Nucleus accumbens (tissue), 56 donors: Measurements from ENCODE around the gene CCDC197.

ENCODE experiments used
- DNase-seq, 56 donors: peaks; one replicate each; lab custom pipeline; 2025; lab: John Stamatoyannopoulos, UW

The CCDC197 gene

GRCh38 chr14:94038921-94039629 lies 42.0 kb downstream of the CCDC197 start:
- DNase-seq, result no peak

- no peak for DNase-seq
Observed at GRCh38 chr14:94040247-94040646, 43.1 kb downstream of the CCDC197 start.

DNA sequence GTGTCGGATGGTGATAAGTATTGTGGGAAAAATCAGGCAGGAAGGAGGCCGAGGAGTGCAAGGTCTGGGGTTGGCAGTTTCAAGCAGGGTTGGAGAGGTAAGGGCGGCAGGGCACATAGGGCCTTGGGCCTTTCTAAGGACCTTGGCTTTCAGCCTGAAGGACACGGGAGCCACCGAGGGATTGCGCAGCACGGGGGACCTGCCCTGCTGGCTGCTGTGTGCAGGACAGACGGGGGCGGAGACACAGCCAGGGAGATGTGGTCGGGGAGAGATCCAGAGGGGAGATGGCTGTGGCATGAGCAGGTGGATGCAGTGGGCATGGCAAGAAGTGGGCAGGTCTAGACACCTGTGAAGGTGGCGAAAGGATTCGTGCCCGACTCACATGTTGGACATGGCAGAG lies 43.7 kb downstream of the CCDC197 start:
- DNase-seq, result no peak

DNA sequence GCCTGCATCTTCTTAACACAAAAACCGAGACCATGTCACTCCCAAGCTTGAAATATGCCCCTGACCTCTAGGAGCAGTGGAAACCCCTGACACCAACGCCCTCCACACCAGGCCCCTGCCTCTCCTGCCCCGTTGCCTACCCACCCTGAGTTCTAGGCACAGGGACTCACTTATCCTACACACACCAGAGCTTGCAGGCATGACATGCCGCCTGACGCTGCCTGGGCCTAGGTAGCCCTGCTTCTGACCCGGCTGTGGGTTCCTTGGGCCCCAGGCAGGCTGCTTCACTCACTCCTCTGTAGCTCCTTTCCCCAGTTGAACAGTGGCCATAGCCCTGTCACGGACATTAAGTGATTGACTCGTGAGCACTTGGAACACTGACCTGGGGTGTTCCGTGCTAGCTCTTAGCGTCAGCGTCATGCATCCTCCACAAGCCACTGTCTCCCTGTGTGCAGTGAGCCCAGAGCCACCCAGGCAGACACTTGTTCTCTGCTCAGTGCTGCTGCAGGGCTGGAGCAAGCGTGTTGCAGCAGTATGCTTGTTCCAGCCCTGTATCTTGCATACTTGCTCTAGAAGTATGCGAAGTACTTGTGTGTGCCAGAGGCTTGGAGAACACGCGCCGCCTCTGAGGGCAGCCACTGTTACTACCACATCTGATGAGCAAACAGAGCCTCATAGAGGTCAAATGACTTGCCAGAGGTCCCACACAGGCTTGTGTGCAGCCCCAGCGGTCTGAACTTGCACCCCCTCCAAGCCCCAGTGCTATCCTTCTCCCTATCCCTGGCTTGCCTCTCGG lies 44.6 kb downstream of the CCDC197 start:
- peak in 6 of 56 donors; percentile 11 to 40 (median 21) for DNase-seq

DNA sequence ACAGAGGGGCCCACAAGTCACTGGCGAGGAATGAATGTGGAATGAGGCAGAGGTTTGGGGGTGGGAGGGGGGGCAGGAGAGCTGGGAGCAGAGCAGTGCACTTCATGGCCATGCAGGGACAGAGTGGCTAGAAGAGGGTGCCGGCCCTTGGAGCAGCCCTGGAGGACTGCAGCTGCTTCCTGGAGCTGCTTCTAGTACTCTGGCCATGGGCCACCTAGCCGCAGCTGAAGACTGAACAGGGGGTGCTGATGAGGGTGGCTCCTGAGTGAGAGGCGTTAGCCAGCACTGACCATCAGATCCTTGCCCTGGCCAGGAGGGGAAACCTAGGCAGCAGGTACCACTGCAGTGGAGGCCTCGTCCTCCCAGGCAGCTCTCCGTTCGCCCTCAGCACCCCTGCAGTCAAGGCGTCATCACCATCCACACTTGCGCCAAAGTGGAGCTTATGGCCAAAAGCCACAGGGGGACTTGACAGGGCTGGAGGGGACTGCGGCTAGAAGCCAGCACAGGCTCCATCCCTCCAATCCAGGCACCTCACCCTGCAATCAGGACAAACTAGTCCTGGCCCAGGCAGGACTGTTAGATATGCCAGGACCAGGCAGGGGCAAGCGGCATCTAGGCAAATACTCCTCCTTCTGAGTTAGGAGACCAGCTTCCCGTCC lies 45.5 kb downstream of the CCDC197 start:
- DNase-seq, result no peak

DNA sequence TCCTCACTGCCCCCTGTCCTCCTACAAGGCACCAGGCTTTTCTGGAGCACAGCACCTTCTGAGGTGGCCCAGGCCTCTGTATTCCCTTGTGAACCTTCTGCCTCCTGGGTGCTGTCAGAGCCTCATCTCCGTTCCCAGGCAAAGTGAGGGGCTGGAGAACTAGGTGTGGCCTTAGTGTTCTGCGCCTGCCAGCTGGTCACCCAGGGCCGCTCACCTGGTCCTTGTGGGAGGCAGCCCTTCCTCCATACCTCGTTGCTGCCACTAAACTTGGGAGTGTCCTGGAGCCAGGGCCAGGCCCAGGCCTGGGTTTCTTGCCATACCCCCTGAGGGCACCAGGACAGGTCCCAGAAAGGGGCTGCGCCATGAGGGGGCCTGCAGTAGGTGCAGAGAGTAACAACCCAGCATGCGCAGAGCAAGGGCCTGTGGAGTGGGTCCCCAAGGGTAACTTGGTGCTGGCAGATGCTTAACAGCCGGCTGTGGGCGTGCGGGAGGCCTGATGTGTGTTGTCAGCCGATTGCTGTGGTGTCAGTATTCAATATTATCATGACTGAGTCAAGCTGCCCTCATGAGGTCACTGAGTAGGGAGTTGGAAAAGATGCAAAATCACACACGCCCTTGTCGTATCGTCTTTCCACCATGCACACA lies 46.1 kb downstream of the CCDC197 start:
- no peak for DNase-seq

GRCh38 chr14:94043756-94044475 lies 46.8 kb downstream of the CCDC197 start:
- DNase-seq, result no peak

DNA sequence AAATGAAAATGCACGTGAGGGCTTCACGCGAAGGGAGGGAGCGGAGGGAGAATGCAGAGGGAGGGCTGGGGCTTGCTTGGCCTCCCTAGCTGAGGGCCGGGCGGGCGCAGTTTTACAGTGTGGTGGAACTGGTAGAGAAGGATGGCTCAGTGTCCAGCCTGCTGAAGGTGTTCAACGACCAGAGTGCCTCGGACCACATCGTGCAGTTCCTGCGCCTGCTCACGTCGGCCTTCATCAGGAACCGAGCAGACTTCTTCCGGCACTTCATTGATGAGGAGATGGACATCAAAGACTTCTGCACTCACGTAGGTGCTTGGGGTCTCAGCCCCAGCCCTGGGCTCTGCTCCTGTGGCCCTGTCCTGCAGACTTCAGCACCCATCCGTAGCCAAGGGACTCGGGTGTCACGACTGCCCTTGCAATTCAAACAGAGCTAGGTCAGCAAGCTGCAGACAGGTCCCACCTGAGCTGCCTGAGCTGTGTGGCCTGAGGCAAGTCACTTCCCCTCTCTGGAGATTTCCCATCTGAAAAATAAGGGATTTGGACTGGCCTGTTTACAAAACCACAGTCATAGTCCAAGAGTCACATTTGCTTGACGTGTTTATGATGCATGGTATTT lies 47.5 kb downstream of the CCDC197 start:
- no peak for DNase-seq

- DNase-seq, result no peak
Observed at GRCh38 chr14:94045101-94045500, 48.0 kb downstream of the CCDC197 start.

DNA sequence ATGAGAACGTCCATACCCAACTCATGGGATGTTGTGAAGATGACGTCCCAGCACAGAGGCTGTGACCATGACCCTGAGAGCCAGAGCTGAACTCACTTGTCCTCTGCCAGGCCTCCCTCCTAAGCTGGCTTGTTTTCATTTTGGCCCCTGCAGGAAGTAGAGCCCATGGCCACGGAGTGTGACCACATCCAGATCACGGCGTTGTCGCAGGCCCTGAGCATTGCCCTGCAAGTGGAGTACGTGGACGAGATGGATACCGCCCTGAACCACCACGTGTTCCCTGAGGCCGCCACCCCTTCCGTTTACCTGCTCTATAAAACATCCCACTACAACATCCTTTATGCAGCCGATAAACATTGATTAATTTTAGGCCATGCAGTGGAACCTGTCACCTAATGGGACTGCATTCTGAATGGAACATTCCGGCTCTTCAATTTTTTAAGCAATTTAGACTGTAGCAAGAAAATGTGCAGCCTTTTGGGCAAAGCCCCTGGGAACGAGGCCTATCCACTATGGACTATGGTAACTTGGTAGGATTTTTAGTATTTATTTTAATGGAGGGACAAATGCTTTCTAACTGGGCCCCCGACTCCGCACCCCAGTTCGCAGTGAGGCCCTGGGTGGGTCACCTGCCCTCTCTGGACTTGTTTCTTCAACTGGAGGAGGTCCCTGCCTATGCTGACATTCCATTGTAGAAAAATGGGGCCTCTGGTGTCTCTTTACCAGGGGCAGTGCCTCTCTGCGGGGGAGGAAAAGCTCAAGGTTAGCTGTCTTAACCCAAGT lies 48.7 kb downstream of the CCDC197 start:
- DNase-seq, result no peak

- DNase-seq, result no peak
Observed at GRCh38 chr14:94046696-94047250, 49.7 kb downstream of the CCDC197 start.

GRCh38 chr14:94047581-94047980 lies 50.5 kb downstream of the CCDC197 start:
- DNase-seq, result no peak

DNA sequence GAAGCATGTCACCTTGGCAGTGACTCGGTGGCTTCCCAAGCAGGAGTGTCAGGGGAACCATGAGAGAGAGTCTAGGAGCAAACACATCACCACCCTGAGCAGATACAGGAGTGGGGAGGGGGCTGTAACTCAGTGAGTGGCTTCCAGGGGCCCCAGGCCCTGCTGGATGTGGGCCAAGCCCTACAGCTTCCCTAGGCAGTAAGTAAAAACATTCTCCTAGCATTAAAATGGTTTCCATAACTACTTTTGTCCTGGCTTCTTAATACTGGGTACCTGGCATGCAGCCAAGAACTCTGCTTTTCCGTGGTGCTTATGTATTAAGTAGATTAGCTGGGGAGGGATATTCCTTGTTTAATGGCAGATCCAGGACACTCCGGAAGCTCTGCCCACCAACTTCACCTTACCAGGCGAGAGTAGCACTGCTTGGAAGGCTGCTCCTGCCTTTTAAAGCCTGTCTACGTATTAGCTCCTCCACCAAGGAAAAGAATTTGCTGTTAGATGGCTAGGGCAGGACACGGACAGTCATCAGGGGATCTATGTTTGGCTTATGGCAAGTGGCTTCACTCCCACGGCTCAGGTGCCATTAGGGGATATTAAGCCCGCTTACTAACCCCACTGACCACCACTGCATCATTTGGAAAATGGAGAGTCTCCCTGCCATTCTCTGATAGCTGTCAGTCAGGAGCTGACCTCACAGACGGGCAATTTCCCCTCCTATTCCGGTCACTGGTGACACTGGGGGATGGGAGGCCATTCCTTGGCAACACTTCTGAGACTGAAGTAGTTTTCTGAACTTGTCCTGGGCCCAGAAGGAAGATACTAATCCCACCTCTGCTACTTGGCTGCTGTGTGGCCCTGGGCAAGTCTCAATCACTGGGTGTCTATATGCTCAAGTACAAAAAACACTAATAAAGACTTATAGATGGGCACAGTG lies 51.9 kb downstream of the CCDC197 start:
- DNase-seq, result peak in 7 of 56 donors; percentile 17 to 68 (median 29)

DNA sequence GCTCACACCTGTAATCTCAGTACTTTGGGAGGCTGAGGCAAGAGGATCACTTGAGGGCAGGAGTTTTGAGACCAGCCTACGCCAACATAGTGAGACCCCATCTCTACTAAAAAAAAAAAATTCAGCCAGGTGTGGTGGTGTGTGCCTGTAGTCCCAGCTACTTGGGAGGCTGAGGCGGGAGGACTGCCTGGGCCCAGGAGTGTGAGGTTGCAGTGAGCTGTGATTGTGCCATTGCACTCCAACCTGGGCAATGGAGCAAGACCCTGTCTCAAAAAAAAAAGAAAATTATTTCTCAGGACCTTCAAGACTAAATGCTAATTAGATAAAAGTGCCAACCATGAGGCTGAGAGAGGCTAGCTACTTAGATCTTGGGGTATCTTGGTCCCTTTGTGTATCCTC lies 52.5 kb downstream of the CCDC197 start:
- no peak for DNase-seq

DNA sequence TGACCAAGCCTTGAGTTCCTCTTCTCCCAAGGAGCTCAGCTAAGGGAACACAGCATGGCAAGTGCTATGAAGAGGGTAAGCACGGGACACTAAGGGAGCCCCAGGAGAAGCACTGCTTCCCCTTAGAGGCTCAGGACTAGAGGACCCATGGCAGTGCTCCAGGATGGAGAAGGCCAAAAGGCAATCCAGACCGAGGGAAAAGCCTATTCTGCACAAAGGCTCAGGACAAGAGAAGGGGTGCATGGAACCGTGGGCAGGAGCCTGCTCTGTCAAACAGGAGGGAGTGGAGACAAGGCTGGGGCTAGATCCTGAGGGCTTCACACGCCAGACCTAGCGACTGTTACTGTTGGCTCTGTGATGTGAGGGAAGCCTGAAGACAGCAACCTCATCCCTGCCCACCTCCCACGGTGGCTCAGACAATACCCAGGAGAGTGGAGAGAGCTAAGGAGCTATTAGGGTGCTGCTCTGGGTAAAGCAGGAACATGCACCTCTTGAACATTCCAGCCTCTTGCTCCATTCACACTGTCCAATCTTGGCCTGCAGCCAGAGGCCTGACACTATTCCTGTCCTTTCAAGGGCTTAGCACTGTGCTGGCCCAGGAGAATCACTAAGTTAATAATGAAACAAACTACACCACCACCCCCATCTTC lies 53.3 kb downstream of the CCDC197 start:
- peak in 1 of 56 donors; percentile 40 for DNase-seq

DNA sequence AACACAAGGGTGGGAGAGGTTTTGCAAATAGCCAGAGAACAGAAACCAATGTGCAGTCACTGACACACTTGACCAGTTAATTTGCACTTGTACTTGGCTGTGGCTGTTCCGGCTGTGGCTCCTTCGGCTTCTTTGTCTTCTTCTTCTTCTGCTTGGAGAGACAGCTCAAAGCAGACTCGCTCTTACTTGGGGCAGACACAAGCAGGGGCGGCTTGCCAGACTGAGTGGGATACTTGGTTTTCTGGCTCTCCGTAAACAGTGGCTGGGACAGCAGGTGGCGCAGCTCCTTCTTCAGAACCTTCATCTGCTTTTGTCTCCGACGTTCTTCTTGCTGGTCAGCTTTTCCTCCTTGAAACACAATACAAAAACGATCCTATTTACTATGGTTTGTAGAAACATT lies 54.0 kb downstream of the CCDC197 start:
- DNase-seq, result peak in 44 of 56 donors; percentile 20 to 89 (median 44)

GRCh38 chr14:94051779-94052178 lies 54.7 kb downstream of the CCDC197 start:
- no peak for DNase-seq
